ENCODE results near the gene PMS1. TPM values are rescaled to one million over a fixed set of nuclear protein-coding genes. Genes with fewer than 3 reads are reported as not detected.

Gene PMS1
- total RNA-seq, 1 donor from 2014 or later, result 47.3 TPM

DNA sequence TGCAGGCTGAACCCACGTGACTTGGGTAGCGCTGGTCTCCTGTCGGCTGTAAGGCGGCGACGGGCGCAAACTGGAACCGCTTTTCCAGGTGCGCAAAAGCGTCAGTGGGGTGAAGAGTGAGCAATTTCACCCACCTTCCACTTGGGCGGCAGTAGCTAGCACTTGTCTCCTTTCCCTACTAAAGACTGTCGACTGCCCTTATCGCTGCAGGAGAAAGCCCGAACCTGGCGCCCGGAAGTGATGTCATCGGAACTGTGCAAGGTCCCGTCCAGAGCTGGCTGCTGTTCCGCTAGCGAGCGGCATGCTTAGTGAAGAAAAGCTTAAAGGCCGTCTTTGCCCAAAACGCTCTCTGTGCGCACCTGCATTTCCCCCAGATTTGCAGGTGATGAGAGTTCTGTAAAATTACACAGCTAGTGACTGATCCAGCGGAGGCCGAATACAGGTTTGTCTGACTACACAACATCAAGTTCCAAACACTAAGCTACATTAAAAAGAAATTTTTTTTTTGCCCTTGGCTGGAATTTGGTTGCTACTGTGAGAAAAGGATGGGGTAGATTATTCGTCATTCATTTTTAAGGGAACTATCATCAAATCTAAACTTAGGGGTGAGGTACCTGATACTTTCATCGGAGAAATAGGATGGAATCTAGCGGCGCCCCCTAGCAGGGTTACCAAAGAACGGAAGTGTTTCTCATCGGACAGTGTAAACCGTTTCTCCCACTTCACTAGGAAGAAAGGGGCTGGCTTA lies 21.5 kb upstream of the PMS1 start, which contains the start of gene OSGEPL1:
OSGEPL1 (minus strand) TSS at position 242 of the 748 bp plus-strand sequence. CDS start 1,152 bp downstream, outside the sequence.
- Mint-ChIP-seq H3K36me3 (peaks cover 6% of the 10 kb centered on the region), H3K9me3 (no peaks in the 10 kb centered on the region), H3K4me1 (ENCODE audit: unreplicated experiment) (peaks cover 4% of the 10 kb centered on the region), H3K4me3 (peak within 1 kb of the TSS; percentile 95), H3K27ac (peak within 1 kb of the TSS; percentile 92), H3K27me3 (no peaks in the 10 kb centered on the region)
- peak; percentile 88 for DNase-seq (ENCODE audit: extremely low spot score, unreplicated experiment)
- TF ChIP-seq, protein P1, sequence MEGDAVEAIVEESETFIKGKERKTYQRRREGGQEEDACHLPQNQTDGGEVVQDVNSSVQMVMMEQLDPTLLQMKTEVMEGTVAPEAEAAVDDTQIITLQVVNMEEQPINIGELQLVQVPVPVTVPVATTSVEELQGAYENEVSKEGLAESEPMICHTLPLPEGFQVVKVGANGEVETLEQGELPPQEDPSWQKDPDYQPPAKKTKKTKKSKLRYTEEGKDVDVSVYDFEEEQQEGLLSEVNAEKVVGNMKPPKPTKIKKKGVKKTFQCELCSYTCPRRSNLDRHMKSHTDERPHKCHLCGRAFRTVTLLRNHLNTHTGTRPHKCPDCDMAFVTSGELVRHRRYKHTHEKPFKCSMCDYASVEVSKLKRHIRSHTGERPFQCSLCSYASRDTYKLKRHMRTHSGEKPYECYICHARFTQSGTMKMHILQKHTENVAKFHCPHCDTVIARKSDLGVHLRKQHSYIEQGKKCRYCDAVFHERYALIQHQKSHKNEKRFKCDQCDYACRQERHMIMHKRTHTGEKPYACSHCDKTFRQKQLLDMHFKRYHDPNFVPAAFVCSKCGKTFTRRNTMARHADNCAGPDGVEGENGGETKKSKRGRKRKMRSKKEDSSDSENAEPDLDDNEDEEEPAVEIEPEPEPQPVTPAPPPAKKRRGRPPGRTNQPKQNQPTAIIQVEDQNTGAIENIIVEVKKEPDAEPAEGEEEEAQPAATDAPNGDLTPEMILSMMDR (conservative IDR thresholded peaks at IDR 0.05), result peak; percentile 65

DNA sequence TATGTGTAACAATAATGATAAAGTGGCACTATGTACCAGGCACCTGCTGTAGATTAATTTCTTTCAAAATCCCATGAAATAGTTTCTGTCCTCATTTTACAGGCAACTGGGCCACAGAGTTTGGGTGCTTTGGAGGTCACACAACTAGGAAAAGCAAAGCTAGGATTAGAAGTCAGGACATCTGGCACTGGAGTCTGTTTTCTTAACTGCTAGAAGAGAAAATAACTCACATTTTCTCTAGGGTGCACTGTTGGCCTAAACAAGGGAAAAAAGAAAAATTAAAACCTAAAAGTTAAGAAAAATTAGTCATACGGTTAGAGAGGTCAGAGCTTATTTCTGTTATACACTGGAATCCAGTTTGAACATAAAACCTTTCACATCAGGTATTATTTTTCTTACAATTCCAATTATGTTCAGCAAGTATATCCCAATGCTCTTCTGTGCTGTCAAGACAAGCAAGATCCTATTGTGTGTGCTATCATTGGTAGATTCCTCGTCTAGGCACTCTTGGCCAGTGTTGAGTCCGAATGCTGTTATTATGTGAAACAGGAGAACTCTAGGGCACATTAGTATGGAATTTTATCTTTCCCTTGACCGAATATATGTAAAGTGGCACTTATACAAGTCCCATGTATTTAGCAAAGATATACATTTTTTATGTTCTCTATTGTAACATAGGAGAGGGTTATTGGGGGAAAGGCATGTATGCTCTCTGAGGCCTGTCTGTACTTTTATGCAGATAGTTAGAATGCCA lies 20.2 kb upstream of the PMS1 start:
- peaks cover 13% of the 10 kb centered on the region for H3K36me3 Mint-ChIP-seq
- no peaks in the 10 kb centered on the region for H3K27me3 Mint-ChIP-seq
- DNase-seq (ENCODE audit: extremely low spot score, unreplicated experiment), result no peak
- H3K4me1 Mint-ChIP-seq (ENCODE audit: unreplicated experiment), result peaks cover 4% of the 10 kb centered on the region
- H3K9me3 Mint-ChIP-seq, result no peaks in the 10 kb centered on the region
- no peak overlapping the region for H3K27ac Mint-ChIP-seq
- TF ChIP-seq, protein P1 (conservative IDR thresholded peaks at IDR 0.05), result no peak
- H3K4me3 Mint-ChIP-seq, result peak overlapping the region; percentile 66

DNA sequence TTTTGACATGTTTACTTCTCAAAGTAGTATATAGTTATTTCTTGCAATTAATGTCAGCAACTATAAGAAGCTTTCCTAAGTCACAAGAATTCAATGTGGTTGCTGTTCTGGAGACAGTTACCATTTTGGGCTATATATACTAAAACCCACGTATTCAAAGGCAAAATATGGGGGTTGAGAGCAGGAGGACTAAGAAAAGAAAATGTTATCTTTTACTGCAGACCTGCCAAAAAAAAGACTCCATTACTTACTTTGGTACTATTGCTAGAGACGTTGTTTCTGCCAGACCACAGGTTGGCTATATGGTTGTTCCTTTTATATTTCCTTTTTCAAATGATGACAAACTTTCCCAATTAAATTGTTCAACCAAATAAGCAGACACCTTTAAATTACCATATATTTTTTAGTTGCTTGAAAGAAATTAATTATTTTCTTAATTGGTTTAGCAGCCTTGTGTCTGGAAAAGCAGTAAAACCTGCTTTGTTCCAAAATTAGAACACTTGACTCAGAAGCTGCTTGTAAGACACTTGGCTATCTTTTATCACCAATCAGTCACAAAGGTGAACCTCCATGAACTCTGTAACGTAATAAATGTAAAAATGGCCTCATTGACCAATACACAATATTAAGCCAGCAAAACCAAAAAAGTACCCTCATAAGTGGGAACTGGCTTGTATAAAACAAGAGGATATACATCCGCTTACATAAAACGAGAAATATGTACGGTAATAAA lies 13.5 kb upstream of the PMS1 start:
- TF ChIP-seq, protein P1 (conservative IDR thresholded peaks at IDR 0.05), result no peak
- Mint-ChIP-seq H3K4me1 (ENCODE audit: unreplicated experiment) (no peaks in the 10 kb centered on the region), H3K36me3 (peaks cover 24% of the 10 kb centered on the region), H3K27ac (no peak overlapping the region), H3K4me3 (no peak overlapping the region), H3K27me3 (no peaks in the 10 kb centered on the region), H3K9me3 (no peaks in the 10 kb centered on the region)
- DNase-seq (ENCODE audit: extremely low spot score, unreplicated experiment), result no peak

DNA sequence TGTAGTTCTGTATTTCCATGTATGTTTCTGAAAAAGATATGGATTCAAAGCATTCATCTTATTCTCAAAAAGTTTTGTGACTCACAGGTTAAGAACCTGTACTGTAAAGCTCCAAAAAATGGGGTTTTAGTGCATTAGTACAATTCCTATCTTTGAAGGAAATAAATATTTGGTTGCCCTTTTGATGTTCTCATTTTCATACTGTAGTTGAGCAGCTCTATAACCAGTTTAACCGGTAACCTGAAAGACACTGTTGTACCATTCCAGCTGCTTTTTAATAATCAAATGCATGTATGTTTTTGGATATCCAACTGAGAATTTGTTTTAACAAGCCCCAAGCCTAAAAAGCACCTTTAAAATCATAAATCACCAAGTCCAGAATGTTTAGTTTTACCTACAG lies 12.0 kb upstream of the PMS1 start:
- Mint-ChIP-seq H3K36me3 (peaks cover 23% of the 10 kb centered on the region), H3K4me1 (ENCODE audit: unreplicated experiment) (no peaks in the 10 kb centered on the region), H3K27me3 (no peaks in the 10 kb centered on the region), H3K27ac (peak overlapping the region; percentile 76), H3K4me3 (no peak overlapping the region), H3K9me3 (no peaks in the 10 kb centered on the region)
- TF ChIP-seq, protein P1 (conservative IDR thresholded peaks at IDR 0.05), result no peak
- no peak for DNase-seq (ENCODE audit: extremely low spot score, unreplicated experiment)

DNA sequence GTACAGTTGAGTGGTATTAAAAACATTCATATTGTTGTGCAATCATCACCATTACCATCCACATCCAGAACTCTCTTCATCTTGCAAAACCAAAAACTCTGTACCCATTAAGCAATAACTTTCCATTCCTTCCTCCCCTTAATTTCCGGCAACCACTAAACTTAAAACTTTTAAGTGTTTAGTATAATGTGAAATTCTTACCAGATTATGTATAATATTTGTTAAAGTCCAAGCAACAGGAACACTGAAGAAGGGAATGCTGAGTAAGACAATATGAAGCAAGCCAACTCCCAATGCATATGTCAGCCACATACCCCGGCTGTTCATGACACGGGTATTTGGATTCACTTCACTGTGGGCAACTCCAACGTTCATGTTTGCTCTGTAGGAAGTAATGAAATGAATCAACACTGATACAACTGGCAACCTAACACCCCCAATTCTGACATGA lies 2.0 kb upstream of the PMS1 start:
- H3K4me3 Mint-ChIP-seq, result peak overlapping the region; percentile 86
- H3K4me1 Mint-ChIP-seq (ENCODE audit: unreplicated experiment), result peaks cover 28% of the 10 kb centered on the region
- peak overlapping the region; percentile 20 for H3K27ac Mint-ChIP-seq
- H3K27me3 Mint-ChIP-seq, result no peaks in the 10 kb centered on the region
- TF ChIP-seq, protein P1 (conservative IDR thresholded peaks at IDR 0.05), result no peak
- H3K9me3 Mint-ChIP-seq, result no peaks in the 10 kb centered on the region
- no peak for DNase-seq (ENCODE audit: extremely low spot score, unreplicated experiment)
- peaks cover 32% of the 10 kb centered on the region for H3K36me3 Mint-ChIP-seq
